ENCODE measurements around the gene CHD9.

CHD9 gene

DNA sequence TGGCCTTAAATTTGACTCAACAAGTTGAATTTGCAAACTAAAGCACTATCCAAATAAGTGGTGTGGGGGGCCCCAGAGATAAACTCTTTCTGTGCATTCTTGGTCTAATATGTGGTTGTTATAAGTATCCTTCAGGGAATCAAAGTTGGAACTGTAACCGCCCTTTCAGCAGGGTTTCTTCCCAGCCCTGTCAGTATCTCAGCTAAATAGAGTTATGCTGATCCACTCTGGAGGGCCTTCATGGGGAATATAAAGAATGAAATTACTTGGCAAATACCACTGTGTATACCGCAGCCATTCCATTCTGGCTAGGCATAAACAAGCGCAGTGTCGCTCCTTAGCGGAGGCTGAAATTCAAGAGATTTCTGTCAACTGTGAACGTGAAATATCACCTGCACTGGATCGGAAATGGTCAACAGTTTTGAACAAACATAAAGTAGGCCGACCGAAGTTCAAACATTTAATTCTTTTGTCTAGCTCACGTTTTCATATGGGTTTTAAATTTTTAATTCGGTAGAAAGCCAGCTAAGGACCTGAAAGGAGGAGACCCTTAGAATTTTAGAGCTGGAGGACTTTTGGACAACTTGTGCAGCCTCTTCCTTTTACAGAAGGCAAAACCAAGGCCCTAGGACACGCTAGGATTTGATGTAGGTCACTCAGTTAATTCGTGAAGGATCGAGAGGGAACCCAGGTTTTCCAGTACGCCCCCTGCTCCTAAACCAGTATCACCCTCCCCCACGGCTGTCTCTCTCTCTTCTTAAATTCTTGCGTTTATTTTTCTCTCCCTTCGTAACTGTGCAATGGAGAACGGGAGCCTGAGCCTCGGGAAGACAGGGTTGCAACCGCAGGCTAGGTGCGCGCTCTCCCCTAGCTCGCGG lies 74.7 kb downstream of the CHD9 start:
- H3K9me2 ChIP-seq (replicated peaks; ENCODE audit: low read depth, low read length): no peaks in the 10 kb centered on the region

DNA sequence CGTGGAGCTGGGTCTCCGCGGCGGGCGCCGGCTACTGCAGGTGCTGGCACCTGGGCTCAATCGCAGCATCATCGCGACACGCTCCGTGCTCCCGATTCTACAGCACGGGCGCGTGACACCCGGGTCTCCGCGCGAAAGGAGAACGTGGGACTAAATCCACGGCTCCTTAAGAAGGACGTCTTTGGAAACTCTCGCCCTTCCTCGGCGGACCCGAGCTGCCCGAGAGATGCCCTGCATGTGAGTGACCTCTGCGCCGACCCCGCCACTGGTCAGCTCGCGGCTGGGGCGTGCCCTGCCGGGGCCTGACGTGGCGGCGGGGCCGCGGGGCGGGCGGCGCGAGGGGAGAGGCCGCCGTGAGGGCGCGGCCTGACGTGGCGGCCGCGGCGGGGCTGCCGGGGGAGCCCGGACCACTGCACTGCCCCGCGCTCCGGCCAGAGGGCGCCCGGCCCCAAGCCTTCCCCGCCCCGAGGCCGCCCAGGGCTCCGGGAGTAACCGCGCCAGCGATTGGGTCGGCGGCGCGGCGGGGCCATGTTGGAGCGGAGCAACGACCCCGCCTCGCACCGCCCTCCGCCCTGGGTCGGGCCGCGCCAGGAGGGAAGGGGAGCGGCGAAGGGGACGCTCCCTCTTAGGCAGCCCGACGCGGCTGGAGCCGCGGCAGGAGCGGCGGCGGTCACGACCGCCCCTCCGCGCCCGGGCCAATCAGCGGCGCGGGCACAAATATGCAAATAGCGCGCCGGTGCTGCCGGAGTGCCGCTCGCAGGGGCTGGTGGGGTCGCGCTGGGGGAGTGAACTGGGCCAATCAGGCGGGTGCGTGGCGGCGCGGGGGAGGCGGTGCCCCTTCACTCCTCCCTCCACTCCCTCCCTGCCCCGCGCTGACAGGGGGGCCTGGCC lies 75.6 kb downstream of the CHD9 start:
- Histone ChIP-seq H3F3A (ENCODE audit: low read depth) (peaks cover 4% of the 10 kb centered on the region; the same call in 1 of the 2 replicates), H3K4me3 (ENCODE audit: low read length, poor library complexity, severe bottlenecking) (peak overlapping the region; percentile 82), H4K20me1 (ENCODE audit: insufficient read depth, low read length, poor library complexity, severe bottlenecking) (peaks cover 13% of the 10 kb centered on the region), H3K4me1 (ENCODE audit: insufficient read depth, low read length, poor library complexity, severe bottlenecking) (peaks cover 19% of the 10 kb centered on the region), H3K9me2 (replicated peaks; ENCODE audit: low read depth, low read length) (no peaks in the 10 kb centered on the region), H3K27me3 (ENCODE audit: insufficient read depth, low read length, poor library complexity, severe bottlenecking) (no peaks in the 10 kb centered on the region), H3K36me3 (ENCODE audit: insufficient read depth, low read length) (no peaks in the 10 kb centered on the region; the same call in 1 of the 2 replicates), H3K79me2 (ENCODE audit: insufficient read depth, low read length) (peaks cover 24% of the 10 kb centered on the region), H2AFZ (ENCODE audit: low read length) (peak overlapping the region; percentile 96), H3K4me2 (ENCODE audit: low read depth, low read length, poor library complexity, severe bottlenecking) (peak overlapping the region; percentile 97), H3K9ac (ENCODE audit: low read depth, low read length, poor library complexity, severe bottlenecking) (peak overlapping the region; percentile 86), H3K9me3 (ENCODE audit: insufficient read depth, low read depth, low read length) (no peaks in the 10 kb centered on the region)
- TF ChIP-seq, protein P1, sequence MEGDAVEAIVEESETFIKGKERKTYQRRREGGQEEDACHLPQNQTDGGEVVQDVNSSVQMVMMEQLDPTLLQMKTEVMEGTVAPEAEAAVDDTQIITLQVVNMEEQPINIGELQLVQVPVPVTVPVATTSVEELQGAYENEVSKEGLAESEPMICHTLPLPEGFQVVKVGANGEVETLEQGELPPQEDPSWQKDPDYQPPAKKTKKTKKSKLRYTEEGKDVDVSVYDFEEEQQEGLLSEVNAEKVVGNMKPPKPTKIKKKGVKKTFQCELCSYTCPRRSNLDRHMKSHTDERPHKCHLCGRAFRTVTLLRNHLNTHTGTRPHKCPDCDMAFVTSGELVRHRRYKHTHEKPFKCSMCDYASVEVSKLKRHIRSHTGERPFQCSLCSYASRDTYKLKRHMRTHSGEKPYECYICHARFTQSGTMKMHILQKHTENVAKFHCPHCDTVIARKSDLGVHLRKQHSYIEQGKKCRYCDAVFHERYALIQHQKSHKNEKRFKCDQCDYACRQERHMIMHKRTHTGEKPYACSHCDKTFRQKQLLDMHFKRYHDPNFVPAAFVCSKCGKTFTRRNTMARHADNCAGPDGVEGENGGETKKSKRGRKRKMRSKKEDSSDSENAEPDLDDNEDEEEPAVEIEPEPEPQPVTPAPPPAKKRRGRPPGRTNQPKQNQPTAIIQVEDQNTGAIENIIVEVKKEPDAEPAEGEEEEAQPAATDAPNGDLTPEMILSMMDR (conservative IDR thresholded peaks at IDR 0.05; ENCODE audit: low read length): peak; percentile 39
- TF ChIP-seq EZH2phosphoT487 (IDR thresholded peaks at IDR 0.05; ENCODE audit: borderline replicate concordance): no peak

More for the DNA sequence above, 74.7 kb downstream of the CHD9 start:
- TF ChIP-seq, protein P1 (conservative IDR thresholded peaks at IDR 0.05; ENCODE audit: low read length): no peak
- TF ChIP-seq EZH2phosphoT487 (IDR thresholded peaks at IDR 0.05; ENCODE audit: borderline replicate concordance): no peak
- Histone ChIP-seq H3K4me3 (ENCODE audit: low read length, poor library complexity, severe bottlenecking) (peak overlapping the region; percentile 82), H4K20me1 (ENCODE audit: insufficient read depth, low read length, poor library complexity, severe bottlenecking) (peaks cover 13% of the 10 kb centered on the region), H3K9me3 (ENCODE audit: insufficient read depth, low read depth, low read length) (no peaks in the 10 kb centered on the region), H3K36me3 (ENCODE audit: insufficient read depth, low read length) (no peaks in the 10 kb centered on the region; the same call in 1 of the 2 replicates), H3K4me2 (ENCODE audit: low read depth, low read length, poor library complexity, severe bottlenecking) (peak overlapping the region; percentile 97), H3K9ac (ENCODE audit: low read depth, low read length, poor library complexity, severe bottlenecking) (peak overlapping the region; percentile 86), H3K79me2 (ENCODE audit: insufficient read depth, low read length) (peaks cover 24% of the 10 kb centered on the region), H3K4me1 (ENCODE audit: insufficient read depth, low read length, poor library complexity, severe bottlenecking) (peaks cover 19% of the 10 kb centered on the region), H2AFZ (ENCODE audit: low read length) (peak overlapping the region; percentile 96), H3K27me3 (ENCODE audit: insufficient read depth, low read length, poor library complexity, severe bottlenecking) (no peaks in the 10 kb centered on the region), H3F3A (ENCODE audit: low read depth) (0 out of 2 replicates have a peak, but pooled peaks cover 4% of the 10 kb centered on the region)

DNA sequence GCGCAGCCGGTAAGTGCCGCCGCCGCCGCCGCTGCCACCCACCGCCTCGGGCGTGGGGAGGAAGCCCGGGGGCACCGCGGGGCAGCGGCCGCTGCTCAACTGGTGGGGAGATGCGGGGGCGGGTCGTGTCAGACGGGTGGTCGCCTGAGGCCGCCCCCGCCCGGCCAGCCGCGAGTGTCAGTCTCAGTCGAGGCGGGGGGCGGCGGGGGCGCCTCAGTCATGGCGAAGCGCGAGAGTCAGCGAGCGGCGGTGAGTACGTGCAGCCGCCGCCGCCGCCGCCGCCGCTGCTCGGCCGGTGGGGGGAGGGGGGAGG lies 76.2 kb downstream of the CHD9 start:
- Histone ChIP-seq H4K20me1 (ENCODE audit: insufficient read depth, low read length, poor library complexity, severe bottlenecking) (peaks cover 13% of the 10 kb centered on the region), H3K4me2 (ENCODE audit: low read depth, low read length, poor library complexity, severe bottlenecking) (no peak overlapping the region), H3K36me3 (ENCODE audit: insufficient read depth, low read length) (no peaks in the 10 kb centered on the region; the same call in 1 of the 2 replicates), H3K9me3 (ENCODE audit: insufficient read depth, low read depth, low read length) (no peaks in the 10 kb centered on the region), H3K27me3 (ENCODE audit: insufficient read depth, low read length, poor library complexity, severe bottlenecking) (no peaks in the 10 kb centered on the region), H3K79me2 (ENCODE audit: insufficient read depth, low read length) (peaks cover 24% of the 10 kb centered on the region), H3K4me3 (ENCODE audit: low read length, poor library complexity, severe bottlenecking) (peak overlapping the region; percentile 82), H3K4me1 (ENCODE audit: insufficient read depth, low read length, poor library complexity, severe bottlenecking) (peaks cover 19% of the 10 kb centered on the region), H3K9me2 (replicated peaks; ENCODE audit: low read depth, low read length) (no peaks in the 10 kb centered on the region), H3F3A (ENCODE audit: low read depth) (peaks cover 4% of the 10 kb centered on the region; the same call in 1 of the 2 replicates), H2AFZ (ENCODE audit: low read length) (peak overlapping the region; percentile 84; the same call in 1 of the 2 replicates), H3K9ac (ENCODE audit: low read depth, low read length, poor library complexity, severe bottlenecking) (peak overlapping the region; percentile 67)
- TF ChIP-seq, protein P1 (conservative IDR thresholded peaks at IDR 0.05; ENCODE audit: low read length): no peak
- TF ChIP-seq EZH2phosphoT487 (IDR thresholded peaks at IDR 0.05; ENCODE audit: borderline replicate concordance): no peak
